Naive thymus-derived CD4-positive, alpha-beta T cell (primary cell): ENCODE measurements around the gene DLGAP3. TPM values are rescaled to one million over a fixed set of nuclear protein-coding genes. Genes with fewer than 3 reads are reported as not detected.
"Not testable (repeated sequence)": the region's sequence is repeated elsewhere in the genome, so short reads cannot be mapped to it uniquely, and the experiment has no call there.

Source experiments
- ATAC-seq: fragments of 150-1000 bp; cut with Tn5 transposase; 2 replicates; pipeline ENCODE4 v1.10.0; 2021; ENCODE audit warnings: mild to moderate bottlenecking, moderate library complexity
- CTCF ChIA-PET: fragments of 350-600 bp; sonication (Branson Sonifier 250); formaldehyde crosslinking; loops from one replicate; lab custom pipeline; 2021; ENCODE audit warnings: antibody characterized with exemption; lab: Charles Lee
- POLR2A ChIA-PET: fragments of 350-600 bp; sonication (Branson Sonifier 250); formaldehyde crosslinking; loops from one replicate; lab custom pipeline; 2021; ENCODE audit warnings: antibody characterized with exemption, inconsistent platforms; lab: Charles Lee
- DNase-seq, 9 donors: peaks; one replicate each; pipeline versions ENCODE4 v3.0.0 to v3.0.0-alpha.2; 2020 to 2022; ENCODE audit warnings: mixed read lengths in 1 of 9
- H3K27ac ChIP-seq: one replicate; pipeline ENCODE4 v1.7.0; 2013; ENCODE audit warnings: mild to moderate bottlenecking, low read depth, low read length, moderate library complexity
- H3K27me3 ChIP-seq, 2 donors: one replicate each; pipeline ENCODE4 v1.7.0; 2013; ENCODE audit warnings: low read length in 2 of 2, mild to moderate bottlenecking in 2 of 2, moderate library complexity in 2 of 2; ENCODE audit not compliant: control insufficient read depth in 2 of 2, insufficient read depth in 2 of 2
- H3K36me3 ChIP-seq, 3 experiments: 1 replicate in 2 of 3; 2 replicates in 1 of 3; pipeline ENCODE4 v1.7.0; 2013; ENCODE audit warnings: low read length in 3 of 3, mild to moderate bottlenecking in 3 of 3, moderate library complexity in 1 of 3; ENCODE audit not compliant: insufficient read depth in 3 of 3, control insufficient read depth in 2 of 3
- H3K4me1 ChIP-seq, 2 donors: one replicate each; pipeline ENCODE4 v1.7.0; 2013; ENCODE audit warnings: low read length in 2 of 2, mild to moderate bottlenecking in 2 of 2, moderate library complexity in 1 of 2; ENCODE audit not compliant: control insufficient read depth in 2 of 2, insufficient read depth in 2 of 2
- H3K4me3 ChIP-seq: 2 replicates; pipeline ENCODE4 v1.7.0; 2013; ENCODE audit warnings: mild to moderate bottlenecking, low read length
- H3K9me3 ChIP-seq, 3 experiments: 1 replicate in 2 of 3; 2 replicates in 1 of 3; pipeline ENCODE4 v1.7.0; 2013; ENCODE audit warnings: low read length in 3 of 3; ENCODE audit not compliant: control insufficient read depth in 2 of 3
- H3K27ac Mint-ChIP-seq, 9 donors: one replicate each; pipeline ENCODE4 v1.8.0; 2020 to 2022; ENCODE audit warnings: mixed read lengths in 9 of 9, mild to moderate bottlenecking in 8 of 9, moderate library complexity in 5 of 9, inconsistent platforms in 2 of 9
- H3K27me3 Mint-ChIP-seq, 5 donors: one replicate each; pipeline ENCODE4 v1.8.0; 2021 to 2022; ENCODE audit warnings: mixed read lengths in 5 of 5, mild to moderate bottlenecking in 1 of 5
- H3K36me3 Mint-ChIP-seq, 5 donors: one replicate each; pipeline ENCODE4 v1.8.0; 2020 to 2022; ENCODE audit warnings: mixed read lengths in 5 of 5, mild to moderate bottlenecking in 3 of 5, inconsistent platforms in 1 of 5
- H3K4me1 Mint-ChIP-seq, 7 donors: one replicate each; pipeline ENCODE4 v1.8.0; 2020 to 2022; ENCODE audit warnings: mixed read lengths in 7 of 7, mild to moderate bottlenecking in 3 of 7, inconsistent platforms in 1 of 7
- H3K4me3 Mint-ChIP-seq, 10 donors: one replicate each; pipeline ENCODE4 v1.8.0; 2020 to 2022; ENCODE audit warnings: mild to moderate bottlenecking in 10 of 10, mixed read lengths in 10 of 10, moderate library complexity in 6 of 10, inconsistent platforms in 2 of 10
- H3K9me3 Mint-ChIP-seq, 11 donors: one replicate each; pipeline ENCODE4 v1.8.0; 2020 to 2022; ENCODE audit warnings: mixed read lengths in 11 of 11, mild to moderate bottlenecking in 4 of 11, inconsistent platforms in 1 of 11, moderate library complexity in 1 of 11
- intact Hi-C, 2 donors: fragments of 100-400 bp; cut with micrococcal nuclease; formaldehyde crosslinking; loops; one replicate each; pipeline ENCODE4 v1.15.1; 2023
- polyA plus RNA-seq, 2 donors: library from polyadenylated mRNA; unstranded; fragments of 300-500 nt; fragmentation: Illumina TruSeq; gene quantifications; one replicate each; pipeline ENCODE4 v1.2.3, GENCODE V29; 2021
- total RNA-seq, 6 experiments: library from RNA in 5 of 6; stranded (reverse) in 5 of 6; gene quantifications; 1 replicate in 5 of 6; 2 replicates in 1 of 6; pipeline ENCODE4 v1.2.3 and lab custom pipeline; 2021 to 2026

Gene DLGAP3
- total and polyA plus RNA-seq, 7 experiments from 2014 or later, result 0.13 to 1.4 (median 1.2) TPM; not detected in 1

DNA sequence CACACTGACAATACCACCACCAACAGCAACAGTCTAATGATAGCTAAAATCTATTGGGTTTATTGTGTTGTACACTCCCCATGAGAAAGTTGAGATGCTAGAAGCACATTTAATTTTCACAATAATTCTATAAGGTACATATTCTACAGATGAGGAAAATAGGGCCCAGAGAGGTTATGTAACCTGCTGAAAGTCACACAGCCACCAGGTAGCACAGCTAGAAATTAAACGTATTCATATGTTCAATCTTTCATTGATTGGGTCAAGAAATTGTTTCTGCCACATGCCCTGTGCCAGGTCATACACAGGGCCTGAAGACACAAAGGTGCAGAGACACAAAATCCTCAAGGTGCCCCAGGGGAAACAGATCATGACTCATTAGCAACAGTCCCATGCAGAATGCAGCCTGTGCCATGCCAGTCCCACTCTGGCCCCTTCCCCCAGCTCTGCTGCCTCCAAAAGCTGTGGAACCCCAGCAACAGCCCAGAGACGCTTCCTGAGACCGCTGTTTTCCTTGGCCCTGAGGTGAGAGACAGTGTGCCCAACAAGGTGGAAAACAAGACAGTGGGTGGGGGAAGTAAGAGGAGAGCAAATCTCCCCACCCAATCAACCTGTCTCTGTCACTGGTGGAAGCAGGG, 104.5 kb downstream of the DLGAP3 start:
- intact Hi-C loops, result no loop called here

DNA sequence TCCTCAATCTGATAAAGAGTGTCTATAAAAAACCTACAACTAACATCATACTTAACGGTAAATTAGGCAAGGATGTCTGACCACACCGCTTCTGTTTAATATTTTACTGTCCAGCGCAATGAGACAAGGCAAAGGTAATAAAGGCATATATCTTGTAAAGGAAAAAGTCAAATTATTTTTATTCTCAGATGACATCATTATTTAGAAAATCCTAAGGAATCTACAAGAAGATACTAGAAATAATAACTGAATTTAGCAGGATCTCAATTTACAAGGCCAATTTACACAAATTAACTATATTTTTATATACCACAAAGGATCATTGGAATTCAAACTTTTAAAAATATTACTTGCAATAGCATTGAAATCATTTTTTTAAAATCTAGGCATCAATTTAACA, 107.2 kb downstream of the DLGAP3 start:
- DNase-seq (no peak), ATAC-seq (no peak)
- H3K27me3 Mint-ChIP-seq, result peaks cover 0 to 4% (median 0%) of the 10 kb centered on the region in 5 donors
- ChIA-PET CTCF (no interaction called here), POLR2A (no interaction called here)
- H3K27me3 ChIP-seq, result no peaks in the 10 kb centered on the region
- H3K36me3 Mint-ChIP-seq, result peaks cover 0 to 6% (median 4%) of the 10 kb centered on the region in 5 donors
- H3K9me3 Mint-ChIP-seq, result peaks cover 0 to 11% (median 0%) of the 10 kb centered on the region in 11 donors
- H3K4me3 Mint-ChIP-seq, result no peak overlapping the region
- no peaks in the 10 kb centered on the region for H3K9me3 ChIP-seq
- intact Hi-C loops, result no loop called here
- no peak overlapping the region for H3K4me3 ChIP-seq
- H3K36me3 ChIP-seq, result no peaks in the 10 kb centered on the region
- H3K4me1 Mint-ChIP-seq, result peaks cover 0 to 2% (median 0%) of the 10 kb centered on the region in 7 donors
- no peak overlapping the region for H3K27ac ChIP-seq
- H3K4me1 ChIP-seq, result no peaks in the 10 kb centered on the region
- H3K27ac Mint-ChIP-seq, result no peak overlapping the region

More for the DNA sequence above, 104.5 kb downstream of the DLGAP3 start:
- H3K4me3 Mint-ChIP-seq, result no peak overlapping the region
- no peaks in the 10 kb centered on the region for H3K27me3 Mint-ChIP-seq
- H3K36me3 Mint-ChIP-seq, result peaks cover 0 to 3% (median 0%) of the 10 kb centered on the region in 5 donors
- H3K9me3 Mint-ChIP-seq, result peaks cover 0 to 8% (median 0%) of the 10 kb centered on the region in 11 donors
- Histone ChIP-seq H3K4me3 (no peak overlapping the region), H3K27ac (no peak overlapping the region), H3K36me3 (no peaks in the 10 kb centered on the region), H3K4me1 (no peaks in the 10 kb centered on the region), H3K27me3 (no peaks in the 10 kb centered on the region), H3K9me3 (no peaks in the 10 kb centered on the region)
- DNase-seq (no peak), ATAC-seq (no peak)
- CTCF ChIA-PET, result no interaction called here
- POLR2A ChIA-PET, result no interaction called here
- peaks cover 0 to 5% (median 0%) of the 10 kb centered on the region in 7 donors for H3K4me1 Mint-ChIP-seq
- H3K27ac Mint-ChIP-seq, result no peak overlapping the region

DNA sequence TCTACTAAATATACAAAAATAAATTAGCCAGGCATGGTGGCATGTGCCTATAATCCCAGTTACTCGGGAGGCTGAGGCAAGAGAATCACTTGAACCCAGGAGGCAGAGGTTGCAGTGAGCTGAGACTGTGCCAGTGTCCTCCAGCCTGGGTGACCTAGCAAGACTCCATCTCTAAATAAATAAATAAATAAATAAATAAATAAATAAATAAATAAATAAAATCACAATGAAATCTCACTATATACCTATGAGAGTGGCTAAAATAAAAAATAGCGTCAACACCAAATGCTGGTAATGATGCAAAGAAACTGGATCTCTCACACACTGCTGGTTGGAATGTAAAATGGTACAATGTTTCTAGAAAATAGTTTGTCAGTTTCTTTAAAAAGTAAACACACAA, 110.6 kb downstream of the DLGAP3 start:
- H3K4me3 ChIP-seq, H3K27ac ChIP-seq, ATAC-seq, H3K4me3 Mint-ChIP-seq, intact Hi-C loops, H3K36me3 ChIP-seq, H3K4me1 Mint-ChIP-seq, H3K36me3 Mint-ChIP-seq, CTCF ChIA-PET, DNase-seq, H3K4me1 ChIP-seq, H3K27me3 Mint-ChIP-seq, H3K9me3 Mint-ChIP-seq, H3K9me3 ChIP-seq, POLR2A ChIA-PET, H3K27me3 ChIP-seq, H3K27ac Mint-ChIP-seq: not testable (repeated sequence)

DNA sequence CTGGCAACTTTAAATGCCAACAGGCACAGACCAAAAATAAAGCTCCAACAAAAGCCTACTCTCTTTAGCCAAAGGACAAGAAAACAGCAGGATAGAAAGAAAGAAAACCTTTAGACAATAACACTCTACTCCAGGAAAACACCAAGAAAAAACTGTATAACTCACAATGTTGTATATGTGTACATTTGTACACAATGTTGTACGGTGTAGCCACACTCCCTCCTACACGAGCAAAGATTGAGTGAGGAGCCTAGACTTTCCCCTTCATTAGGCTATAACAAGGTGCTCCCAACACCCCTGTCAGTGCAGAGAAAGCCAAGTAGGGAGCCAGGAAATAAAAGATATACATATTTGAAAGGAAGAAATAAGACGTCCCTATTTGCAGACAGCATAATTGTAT, 112.7 kb downstream of the DLGAP3 start:
- H3K4me3 ChIP-seq, result no peak overlapping the region
- no peak overlapping the region for H3K27ac ChIP-seq
- Mint-ChIP-seq H3K27me3 (peaks cover 0 to 4% (median 3%) of the 10 kb centered on the region in 5 donors), H3K36me3 (peaks cover 0 to 16% (median 4%) of the 10 kb centered on the region in 5 donors), H3K27ac (no peak overlapping the region), H3K4me3 (no peak overlapping the region), H3K4me1 (peaks cover 0 to 2% (median 0%) of the 10 kb centered on the region in 7 donors), H3K9me3 (peaks cover 0 to 6% (median 0%) of the 10 kb centered on the region in 11 donors)
- no peaks in the 10 kb centered on the region for H3K4me1 ChIP-seq
- ATAC-seq, result no peak
- intact Hi-C loops, result no loop called here
- CTCF ChIA-PET, result interaction anchor here (0.6 kb wide), 1 partner anchor 194 kb away, joined by 3 read pairs; no protein-coding TSS in a partner anchor
- H3K9me3 ChIP-seq, result no peaks in the 10 kb centered on the region
- no peaks in the 10 kb centered on the region for H3K27me3 ChIP-seq
- POLR2A ChIA-PET, result no interaction called here
- no peaks in the 10 kb centered on the region for H3K36me3 ChIP-seq
- DNase-seq, result no peak

DNA sequence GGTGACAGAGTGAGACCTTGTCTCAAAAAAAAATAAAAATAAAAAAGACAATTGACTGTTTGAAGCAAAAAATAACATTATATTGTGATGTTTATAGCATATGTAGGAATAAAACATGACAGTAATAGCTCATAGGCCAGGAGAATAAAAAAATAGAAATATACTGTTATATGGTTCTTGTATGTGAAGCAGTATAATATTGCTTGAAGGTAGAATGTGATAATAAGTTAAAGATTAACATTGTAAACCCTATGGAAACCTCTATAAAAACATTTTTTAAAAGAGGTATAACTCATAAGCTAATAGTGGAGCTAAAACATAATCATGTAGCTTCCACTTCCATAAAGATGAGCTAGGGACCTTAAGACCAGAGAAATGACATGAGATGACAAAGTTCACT, 113.1 kb downstream of the DLGAP3 start:
- Mint-ChIP-seq H3K9me3 (peaks cover 0 to 6% (median 0%) of the 10 kb centered on the region in 11 donors), H3K27ac (no peak overlapping the region), H3K4me3 (no peak overlapping the region), H3K36me3 (peaks cover 0 to 16% (median 4%) of the 10 kb centered on the region in 5 donors), H3K4me1 (peaks cover 0 to 2% (median 0%) of the 10 kb centered on the region in 7 donors), H3K27me3 (peaks cover 0 to 4% (median 3%) of the 10 kb centered on the region in 5 donors)
- no peak overlapping the region for H3K27ac ChIP-seq
- no peaks in the 10 kb centered on the region for H3K27me3 ChIP-seq
- H3K4me1 ChIP-seq, result no peaks in the 10 kb centered on the region
- no peaks in the 10 kb centered on the region for H3K9me3 ChIP-seq
- POLR2A ChIA-PET, result no interaction called here
- DNase-seq, result no peak
- H3K36me3 ChIP-seq, result no peaks in the 10 kb centered on the region
- H3K4me3 ChIP-seq, result no peak overlapping the region
- intact Hi-C loops, result no loop called here
- CTCF ChIA-PET, result interaction anchor here (0.6 kb wide), 1 partner anchor 194 kb away, joined by 3 read pairs; no protein-coding TSS in a partner anchor
- ATAC-seq, result no peak

Other genes starting within 250 kb of the DLGAP3 start
- not detected for gene GJB5, start 174.6 kb downstream of the DLGAP3 start, total RNA-seq
- gene GJB5, start 174.6 kb downstream of the DLGAP3 start, polyA plus RNA-seq, result not detected
- gene GJB4, start 169.9 kb downstream of the DLGAP3 start, total RNA-seq, result not detected
- gene GJB4, start 169.9 kb downstream of the DLGAP3 start, polyA plus RNA-seq, result not detected
- gene GJB3, start 148.4 kb downstream of the DLGAP3 start, total RNA-seq, result not detected
- gene GJB3, start 148.4 kb downstream of the DLGAP3 start, polyA plus RNA-seq, result not detected
- gene GJA4, start 136.7 kb downstream of the DLGAP3 start, total RNA-seq, result not detected
- gene GJA4, start 136.7 kb downstream of the DLGAP3 start, polyA plus RNA-seq, result not detected
- 10 to 100 TPM; 29.1 to 46.4 (median 38.2) TPM for gene SMIM12, start 69.9 kb downstream of the DLGAP3 start, total RNA-seq
- gene SMIM12, start 69.9 kb downstream of the DLGAP3 start, polyA plus RNA-seq, result 10 to 100 TPM; 60.9 to 74.3 TPM
- gene TMEM35B, start 55.7 kb upstream of the DLGAP3 start, total RNA-seq, result 10 to 100 TPM in 4 of 5 experiments, 1 to 10 TPM in 1; 5.4 to 37.7 (median 32.8) TPM
- 100 to 1,000 TPM; 161 to 166 TPM for gene TMEM35B, start 55.7 kb upstream of the DLGAP3 start, polyA plus RNA-seq
- 10 to 100 TPM; 26.2 to 46.3 (median 37.3) TPM for gene ZMYM6, start 102.3 kb upstream of the DLGAP3 start, total RNA-seq
- 1 to 10 TPM; 7.1 to 8.7 TPM for gene ZMYM6, start 102.3 kb upstream of the DLGAP3 start, polyA plus RNA-seq
- 10 to 100 TPM; 11.8 to 21.2 (median 13.9) TPM for gene ZMYM1, start 149.7 kb upstream of the DLGAP3 start, total RNA-seq
- gene ZMYM1, start 149.7 kb upstream of the DLGAP3 start, polyA plus RNA-seq, result 10 to 100 TPM; 15.5 to 18.4 TPM